HG03469 (cell line): Measurements from ENCODE around the gene MTA3.

Experiments used
- ATAC-seq: cut with Tn5 transposase; IDR thresholded peaks from one replicate; pipeline ENCODE4 v1.9.1; 2021; ENCODE audit warnings: mild to moderate bottlenecking, moderate library complexity, moderate number of reproducible peaks; ENCODE audit not compliant: unreplicated experiment

The MTA3 gene

DNA sequence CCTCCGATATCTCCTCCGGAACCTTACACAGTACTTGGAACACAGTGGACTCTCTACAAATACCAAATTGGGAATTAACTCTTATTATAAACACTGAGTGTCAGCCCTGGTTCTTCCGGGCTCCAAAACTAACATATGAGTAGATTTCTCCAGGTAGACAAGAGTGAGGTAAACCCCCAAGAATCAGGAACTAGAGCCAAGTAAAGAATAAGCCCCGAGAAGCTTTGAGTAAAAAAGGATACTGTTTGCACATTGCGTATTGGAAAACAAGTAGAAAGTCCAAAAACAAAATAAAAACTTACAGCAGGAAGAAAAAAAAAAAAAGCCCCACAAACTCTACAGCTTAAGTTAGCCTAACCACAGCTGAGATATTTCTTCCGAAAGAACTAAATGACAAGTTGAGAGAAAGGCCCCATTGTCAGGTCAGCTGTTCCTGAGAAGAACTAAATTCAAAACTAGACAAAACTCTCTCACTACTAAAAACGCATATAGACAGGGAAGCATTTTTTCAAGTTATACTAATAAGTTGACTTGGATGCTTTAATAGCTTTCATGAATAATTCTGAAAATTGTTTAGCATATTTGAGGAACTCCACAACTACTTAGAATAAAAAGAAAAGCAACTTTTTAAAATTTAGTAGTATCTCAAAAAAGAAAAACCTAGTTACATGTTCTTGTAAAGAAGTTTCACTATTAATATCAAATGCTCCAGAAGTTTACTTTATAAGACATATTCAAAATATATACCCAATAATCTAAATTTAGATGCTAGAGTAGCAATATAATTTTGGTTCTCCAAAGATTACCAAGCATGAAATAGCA is 228.2 kb downstream of the MTA3 start:
- ATAC-seq = peak; percentile 30

DNA sequence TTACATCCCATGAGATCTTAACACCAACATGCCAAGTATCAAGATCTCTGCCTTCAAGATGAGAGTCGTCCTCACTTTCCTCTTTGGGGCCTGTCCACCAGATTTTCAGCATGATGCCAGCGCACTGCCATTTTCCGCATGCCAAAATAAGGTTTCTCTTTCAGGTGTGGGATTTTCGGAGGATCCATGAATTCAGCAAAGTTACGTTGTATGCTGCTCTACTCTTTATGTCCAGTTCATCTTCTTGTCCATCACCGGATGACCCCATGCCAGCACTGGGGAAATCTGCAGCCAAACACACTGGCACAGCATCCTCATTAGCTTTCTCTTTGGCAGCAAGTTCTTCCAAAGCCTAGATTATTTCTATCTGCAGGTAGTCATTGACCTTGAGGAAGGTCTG is 228.8 kb downstream of the MTA3 start:
- no peak for ATAC-seq

DNA sequence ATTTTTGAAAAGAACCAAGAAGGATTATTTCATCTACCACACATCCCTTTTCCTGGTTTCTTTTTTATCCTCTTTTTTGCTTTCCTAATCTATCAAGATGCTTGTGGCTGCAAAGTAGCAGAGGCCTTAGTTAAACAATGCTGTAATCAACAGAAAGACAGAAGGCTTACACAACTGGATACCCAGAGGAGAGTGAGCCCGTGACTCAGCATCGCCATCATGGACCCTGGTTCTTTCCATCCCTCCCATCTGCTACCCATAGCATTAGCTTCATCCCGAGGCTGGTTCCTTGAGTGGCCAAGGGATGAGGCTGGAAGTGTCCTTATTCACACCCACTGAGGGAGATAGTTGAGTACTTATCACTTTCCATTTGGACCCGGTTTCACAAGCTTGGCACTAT is 231.4 kb downstream of the MTA3 start:
- no peak for ATAC-seq

DNA sequence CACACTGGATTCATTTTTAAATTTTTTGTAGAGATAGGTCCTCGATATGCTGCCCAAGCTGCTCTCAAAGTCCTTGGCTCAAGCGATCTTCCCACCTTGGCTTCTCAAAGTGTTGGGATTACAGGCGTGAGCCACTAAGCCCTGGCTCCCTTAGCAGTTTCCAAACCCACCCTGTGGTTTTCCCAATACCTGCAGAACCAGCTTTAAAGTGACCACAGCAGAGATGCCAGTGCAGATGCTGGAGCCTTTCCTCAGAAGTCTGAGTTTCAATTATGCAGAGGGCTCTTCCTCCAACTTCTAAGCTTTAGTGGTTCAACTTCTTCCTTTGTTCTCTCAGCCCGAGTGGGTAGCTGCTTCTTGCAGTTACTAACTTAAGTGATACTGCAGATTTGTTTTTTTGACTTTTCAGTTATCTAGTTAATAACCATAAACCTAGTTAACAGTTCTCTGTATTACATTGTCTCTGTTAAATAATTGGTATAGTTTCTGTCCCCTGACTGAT is 232.1 kb downstream of the MTA3 start:
- no peak for ATAC-seq

DNA sequence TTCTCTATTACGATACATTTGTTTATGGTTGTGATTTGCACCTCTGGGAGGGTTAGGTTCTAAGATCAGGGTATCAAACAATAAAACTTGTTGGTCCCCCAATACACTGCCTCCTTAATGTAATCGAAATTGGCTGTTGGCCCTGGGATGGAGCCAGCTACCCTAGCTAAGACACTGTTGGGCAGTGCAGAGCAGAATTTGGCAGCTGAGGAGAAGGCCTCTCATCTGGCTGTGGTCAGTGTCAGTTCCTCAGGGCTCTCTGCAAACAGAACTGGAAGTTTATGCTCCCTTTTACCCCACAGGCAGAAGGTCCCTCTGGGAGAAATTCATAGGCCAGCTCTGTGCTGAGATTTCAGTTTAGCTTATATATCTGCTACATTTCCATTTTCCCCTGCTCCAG is 232.5 kb downstream of the MTA3 start:
- ATAC-seq = no peak

DNA sequence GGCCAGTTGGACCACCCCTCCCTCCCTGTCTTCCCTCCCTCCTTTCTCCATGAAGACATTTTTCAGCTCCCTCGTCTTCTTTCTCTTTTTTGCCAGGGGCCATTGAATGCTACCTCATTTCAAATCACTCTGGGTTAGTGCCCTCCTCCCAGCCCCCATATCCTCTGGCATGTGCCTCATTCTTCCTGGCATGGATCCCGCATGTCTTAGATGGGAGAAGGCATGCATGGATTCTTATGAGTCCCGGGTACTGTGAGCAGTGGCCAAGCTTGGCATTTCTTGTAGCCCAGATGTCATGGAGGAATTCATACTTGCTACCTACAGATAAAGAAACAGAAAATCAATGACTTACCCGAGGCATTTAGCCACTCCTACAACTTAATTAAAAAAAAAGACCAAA is 232.9 kb downstream of the MTA3 start:
- ATAC-seq = no peak

DNA sequence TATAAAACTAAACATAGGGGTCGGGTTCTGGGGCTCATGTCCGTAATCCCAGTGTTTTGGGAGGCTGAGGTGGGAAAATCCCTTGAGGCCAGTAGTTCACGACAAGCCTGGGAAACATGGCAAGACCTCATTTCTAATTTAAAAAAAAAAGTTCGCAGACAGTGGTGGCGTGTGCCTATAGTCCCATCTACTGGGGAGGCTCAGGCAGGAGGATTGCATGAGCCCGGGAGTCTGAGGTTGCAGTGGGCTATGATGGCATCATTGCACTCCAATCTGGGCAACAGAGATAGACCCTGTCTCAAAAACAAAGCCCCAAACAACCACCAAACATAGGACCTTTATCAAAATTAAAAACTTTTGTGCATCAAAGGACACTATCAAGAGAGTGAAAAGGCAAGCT is 233.7 kb downstream of the MTA3 start:
- ATAC-seq = no peak

DNA sequence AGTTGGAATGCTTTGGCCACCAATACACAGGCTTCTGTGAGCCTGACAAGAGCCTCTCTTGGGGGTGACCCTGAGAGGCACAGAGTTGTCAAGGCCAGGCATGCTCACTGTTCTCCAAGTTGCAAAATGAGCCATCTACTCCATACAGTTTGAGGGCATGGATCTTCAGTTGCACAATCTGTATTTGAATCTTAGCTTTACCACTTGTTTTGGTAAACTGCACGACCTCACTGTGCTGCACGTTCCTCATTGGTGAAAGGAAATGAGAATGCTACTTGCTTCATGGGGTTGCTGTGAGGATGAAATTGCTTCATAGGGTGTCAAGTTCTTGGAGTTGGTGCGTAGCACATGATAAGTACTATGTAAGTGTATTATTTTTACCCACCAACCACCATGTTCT is 235.9 kb downstream of the MTA3 start:
- ATAC-seq = no peak

DNA sequence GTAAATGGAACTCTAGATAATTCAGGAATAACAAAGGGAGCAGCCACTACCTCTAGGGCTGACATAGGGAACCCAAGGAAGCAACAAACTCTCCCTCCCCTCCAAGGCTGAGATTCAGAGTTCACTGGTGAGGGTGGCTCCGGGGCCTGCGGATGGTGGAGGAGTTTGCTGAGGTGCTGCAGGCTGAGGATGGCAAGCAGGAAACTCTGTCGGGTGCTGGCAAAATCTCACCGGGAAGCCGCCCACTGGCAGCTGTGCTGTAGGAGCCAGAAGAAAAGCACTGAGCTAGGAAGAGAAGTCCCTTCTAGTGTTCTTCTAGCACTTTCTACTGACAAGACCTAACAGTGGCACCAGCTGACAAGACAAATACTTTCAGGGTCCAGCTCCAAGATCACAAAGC is 236.5 kb downstream of the MTA3 start:
- ATAC-seq = no peak
